ENCODE results near the gene DCP2. TPM values are rescaled to one million over a fixed set of nuclear protein-coding genes. Genes with fewer than 3 reads are reported as not detected.

DCP2 gene
- polyA plus RNA-seq (2013, experiment 1 of 2) = 43.9 TPM
- 45.1 TPM for polyA plus RNA-seq (2013, experiment 2 of 2)

DNA sequence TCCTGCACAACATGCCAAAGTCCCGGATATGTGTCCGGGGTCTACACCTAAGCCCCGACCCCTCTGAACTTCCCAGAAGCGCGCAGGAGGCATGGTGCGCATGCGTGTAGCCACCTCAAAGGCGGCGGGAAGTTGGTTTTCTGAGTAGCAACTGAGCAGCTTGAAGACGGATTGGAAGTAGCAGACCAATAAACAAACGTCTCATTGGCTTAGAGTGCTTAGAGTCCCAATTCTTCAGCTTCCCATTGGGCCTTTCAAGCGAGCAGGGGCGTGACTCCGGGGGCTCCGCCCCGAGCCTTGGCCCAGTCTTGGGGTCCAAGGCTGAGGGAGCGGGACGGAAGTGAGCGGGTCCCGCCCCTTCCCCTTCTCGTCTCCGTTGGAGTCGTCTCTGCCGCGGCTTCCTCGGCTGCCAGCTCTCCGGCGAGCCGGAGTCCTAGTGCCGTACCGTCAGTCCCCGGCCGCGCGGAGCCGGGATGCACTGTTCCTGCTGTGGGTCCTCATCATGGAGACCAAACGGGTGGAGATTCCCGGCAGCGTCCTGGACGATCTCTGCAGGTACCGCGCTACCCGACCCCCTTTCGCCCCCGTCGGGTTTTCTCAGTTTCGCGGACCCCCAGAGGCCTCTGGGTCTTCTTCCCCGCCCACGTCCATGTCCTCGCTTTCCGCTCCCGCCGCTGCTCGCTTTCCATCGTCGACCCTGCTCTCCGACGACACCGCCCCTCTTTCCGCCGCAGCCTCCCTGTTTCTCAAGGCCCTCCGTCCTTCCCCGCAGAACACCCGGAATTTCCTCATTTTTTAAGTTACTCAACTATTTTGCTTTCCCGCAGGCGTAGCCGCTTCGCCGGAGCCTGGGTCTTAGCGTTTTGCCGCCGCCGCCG lies at the start of gene DCP2:
TSS of gene DCP2 (plus strand) at position 367 of the 878 bp plus-strand sequence. CDS start at position 503, 136 bp downstream.
- Histone ChIP-seq H3K4me3 (ENCODE audit: low read length) (peak within 1 kb of the TSS; percentile 97), H3K79me2 (ENCODE audit: control insufficient read depth, insufficient read depth, low read length) (peaks cover 31% of the 10 kb centered on the region), H2BK15ac (replicated peaks; ENCODE audit: low read depth) (no peak within 1 kb of the TSS), H2AK5ac (ENCODE audit: low read length) (peak within 1 kb of the TSS; percentile 85), H3K4ac (ENCODE audit: low read depth, low read length) (peak within 1 kb of the TSS; percentile 46), H4K8ac (ENCODE audit: low read depth, low read length) (peak within 1 kb of the TSS; percentile 76), H3K4me2 (ENCODE audit: low read length) (peak within 1 kb of the TSS; percentile 49), H3K4me1 (ENCODE audit: control insufficient read depth, low read depth, low read length) (no peaks in the 10 kb centered on the region), H3K9ac (ENCODE audit: low read length) (peak within 1 kb of the TSS; percentile 95), H4K5ac (ENCODE audit: low read length) (peak within 1 kb of the TSS; percentile 54), H3K23ac (ENCODE audit: low read length) (peak within 1 kb of the TSS; percentile 96), H3K36me3 (ENCODE audit: control insufficient read depth, insufficient read depth, low read length) (no peaks in the 10 kb centered on the region), H3K18ac (ENCODE audit: low read length) (peak within 1 kb of the TSS; percentile 57), H3K27me3 (ENCODE audit: insufficient read depth, low read length, poor library complexity) (no peaks in the 10 kb centered on the region), H3K27ac (ENCODE audit: low read depth, low read length) (peak within 1 kb of the TSS; percentile 92), H2BK120ac (ENCODE audit: low read depth, low read length) (peak within 1 kb of the TSS; percentile 55), H2BK5ac (ENCODE audit: low read length) (peak within 1 kb of the TSS; percentile 61), H3K79me1 (ENCODE audit: low read length) (no peaks in the 10 kb centered on the region), H3K56ac (ENCODE audit: low read length) (peak within 1 kb of the TSS; percentile 98)
- peak; percentile 100 for DNase-seq
- WGBS (ENCODE audit: extremely low coverage, insufficient coverage, low lambda C conversion rate) = no CpG with 5 or more reads among the region's 75 CpGs

DNA sequence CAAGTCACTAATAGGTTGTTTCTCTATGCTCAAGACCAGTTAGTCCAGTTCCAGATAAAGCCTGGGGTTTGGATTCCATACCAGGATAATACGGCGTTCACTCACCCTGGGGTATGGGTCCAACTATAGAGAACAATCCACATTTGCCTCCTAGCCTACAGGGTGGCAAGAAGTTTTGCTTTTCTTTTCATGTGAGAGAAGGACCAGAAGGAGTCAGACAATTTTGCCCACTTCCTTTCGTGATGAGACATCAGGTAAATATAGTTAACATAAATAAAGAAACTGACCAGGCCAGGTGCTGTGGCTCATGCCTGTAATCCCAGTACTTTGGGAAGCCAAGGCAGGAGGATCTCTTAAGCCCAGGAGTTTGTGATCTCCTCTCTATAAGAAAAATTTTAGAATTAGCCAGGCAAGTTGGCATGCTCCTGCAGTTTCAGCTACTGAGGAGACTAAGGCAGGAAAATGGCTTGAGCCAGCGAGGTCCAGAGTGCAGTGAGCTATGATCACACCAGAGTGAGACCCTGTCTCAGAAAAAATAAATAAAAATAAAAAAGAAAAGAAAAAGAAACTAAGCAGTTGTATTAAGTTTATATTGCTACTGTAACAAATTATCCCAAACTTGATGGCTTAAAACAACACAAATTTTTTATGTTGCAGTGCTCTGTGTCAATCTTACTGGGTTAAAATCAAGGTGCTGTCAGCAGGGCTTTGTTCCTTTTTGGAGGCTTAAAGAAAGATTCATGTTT lies 47.1 kb upstream of the DCP2 start:
- Histone ChIP-seq H3K9ac (ENCODE audit: low read length) (no peak overlapping the region), H4K8ac (ENCODE audit: low read depth, low read length) (no peak overlapping the region), H3K4me1 (ENCODE audit: control insufficient read depth, low read depth, low read length) (no peaks in the 10 kb centered on the region), H3K23ac (ENCODE audit: low read length) (no peak overlapping the region), H3K27ac (ENCODE audit: low read depth, low read length) (no peak overlapping the region), H2BK15ac (replicated peaks; ENCODE audit: low read depth) (no peak overlapping the region), H3K79me2 (ENCODE audit: control insufficient read depth, insufficient read depth, low read length) (no peaks in the 10 kb centered on the region), H2BK5ac (ENCODE audit: low read length) (no peak overlapping the region), H3K27me3 (ENCODE audit: insufficient read depth, low read length, poor library complexity) (no peaks in the 10 kb centered on the region), H3K36me3 (ENCODE audit: control insufficient read depth, insufficient read depth, low read length) (no peaks in the 10 kb centered on the region), H3K18ac (ENCODE audit: low read length) (no peak overlapping the region), H3K4ac (ENCODE audit: low read depth, low read length) (no peak overlapping the region), H2BK120ac (ENCODE audit: low read depth, low read length) (no peak overlapping the region), H3K79me1 (ENCODE audit: low read length) (no peaks in the 10 kb centered on the region), H2AK5ac (ENCODE audit: low read length) (no peak overlapping the region), H3K56ac (ENCODE audit: low read length) (no peak overlapping the region), H3K4me3 (ENCODE audit: low read length) (no peak overlapping the region), H3K4me2 (ENCODE audit: low read length) (no peak overlapping the region), H4K5ac (ENCODE audit: low read length) (no peak overlapping the region)
- DNase-seq = no peak
- WGBS (ENCODE audit: extremely low coverage, insufficient coverage, low lambda C conversion rate) = no CpG with 5 or more reads among the region's 4 CpGs

DNA sequence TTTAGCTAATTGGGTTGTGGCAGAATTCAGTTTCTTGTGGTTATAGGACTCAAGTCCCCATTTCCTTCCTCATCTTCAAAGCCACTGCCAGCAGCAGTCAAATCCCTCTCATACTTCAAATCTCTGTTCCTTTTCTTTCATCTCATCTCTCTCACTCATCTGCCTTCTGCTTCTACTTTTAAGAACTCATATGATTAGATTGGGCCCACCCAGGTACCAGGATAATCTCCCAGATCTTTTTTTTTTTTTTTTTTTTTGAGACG lies 46.6 kb upstream of the DCP2 start:
- no peak overlapping the region for H3K18ac ChIP-seq (ENCODE audit: low read length)
- H3K27me3 ChIP-seq (ENCODE audit: insufficient read depth, low read length, poor library complexity) = no peaks in the 10 kb centered on the region
- no peak overlapping the region for H2BK120ac ChIP-seq (ENCODE audit: low read depth, low read length)
- H4K8ac ChIP-seq (ENCODE audit: low read depth, low read length) = no peak overlapping the region
- no CpG with 5 or more reads among the region's 1 CpG for WGBS (ENCODE audit: extremely low coverage, insufficient coverage, low lambda C conversion rate)
- H3K23ac ChIP-seq (ENCODE audit: low read length) = no peak overlapping the region
- DNase-seq = no peak
- no peak overlapping the region for H2AK5ac ChIP-seq (ENCODE audit: low read length)
- H3K4me3 ChIP-seq (ENCODE audit: low read length) = no peak overlapping the region
- no peak overlapping the region for H3K56ac ChIP-seq (ENCODE audit: low read length)
- no peak overlapping the region for H2BK15ac ChIP-seq (replicated peaks; ENCODE audit: low read depth)
- H3K4ac ChIP-seq (ENCODE audit: low read depth, low read length) = no peak overlapping the region
- H3K4me1 ChIP-seq (ENCODE audit: control insufficient read depth, low read depth, low read length) = no peaks in the 10 kb centered on the region
- no peak overlapping the region for H4K5ac ChIP-seq (ENCODE audit: low read length)
- no peaks in the 10 kb centered on the region for H3K79me1 ChIP-seq (ENCODE audit: low read length)
- H3K36me3 ChIP-seq (ENCODE audit: control insufficient read depth, insufficient read depth, low read length) = no peaks in the 10 kb centered on the region
- H3K79me2 ChIP-seq (ENCODE audit: control insufficient read depth, insufficient read depth, low read length) = no peaks in the 10 kb centered on the region
- H3K27ac ChIP-seq (ENCODE audit: low read depth, low read length) = no peak overlapping the region
- H2BK5ac ChIP-seq (ENCODE audit: low read length) = no peak overlapping the region
- H3K4me2 ChIP-seq (ENCODE audit: low read length) = no peak overlapping the region
- H3K9ac ChIP-seq (ENCODE audit: low read length) = no peak overlapping the region

DNA sequence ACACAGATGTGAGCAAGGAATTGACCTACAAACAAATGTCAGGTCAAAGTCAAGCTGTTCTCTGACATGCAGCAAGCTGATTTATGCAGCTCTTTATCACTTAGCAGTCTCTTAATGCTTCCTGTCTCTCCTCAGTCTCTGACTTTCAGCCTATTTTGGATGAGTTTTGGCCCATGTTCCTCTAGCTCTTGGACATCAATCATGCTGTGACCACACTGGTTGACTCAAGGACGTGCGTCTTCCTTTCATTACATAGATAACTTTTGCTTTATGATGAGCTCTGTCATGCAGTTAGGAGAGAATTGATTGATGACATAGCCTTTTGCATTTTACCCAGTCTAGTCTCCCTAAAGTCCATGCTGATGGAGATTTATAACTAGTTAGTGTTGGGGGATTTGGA lies 45.1 kb upstream of the DCP2 start:
- H3K9ac ChIP-seq (ENCODE audit: low read length) = no peak overlapping the region
- no peaks in the 10 kb centered on the region for H3K79me1 ChIP-seq (ENCODE audit: low read length)
- H2BK120ac ChIP-seq (ENCODE audit: low read depth, low read length) = no peak overlapping the region
- WGBS (ENCODE audit: extremely low coverage, insufficient coverage, low lambda C conversion rate) = no CpG with 5 or more reads among the region's 2 CpGs
- no peaks in the 10 kb centered on the region for H3K79me2 ChIP-seq (ENCODE audit: control insufficient read depth, insufficient read depth, low read length)
- H3K18ac ChIP-seq (ENCODE audit: low read length) = no peak overlapping the region
- DNase-seq = no peak
- no peak overlapping the region for H2BK15ac ChIP-seq (replicated peaks; ENCODE audit: low read depth)
- no peak overlapping the region for H3K4me2 ChIP-seq (ENCODE audit: low read length)
- H3K27ac ChIP-seq (ENCODE audit: low read depth, low read length) = no peak overlapping the region
- no peak overlapping the region for H3K56ac ChIP-seq (ENCODE audit: low read length)
- no peaks in the 10 kb centered on the region for H3K36me3 ChIP-seq (ENCODE audit: control insufficient read depth, insufficient read depth, low read length)
- no peak overlapping the region for H2AK5ac ChIP-seq (ENCODE audit: low read length)
- H3K27me3 ChIP-seq (ENCODE audit: insufficient read depth, low read length, poor library complexity) = no peaks in the 10 kb centered on the region
- no peak overlapping the region for H4K8ac ChIP-seq (ENCODE audit: low read depth, low read length)
- H3K23ac ChIP-seq (ENCODE audit: low read length) = no peak overlapping the region
- H3K4ac ChIP-seq (ENCODE audit: low read depth, low read length) = no peak overlapping the region
- H4K5ac ChIP-seq (ENCODE audit: low read length) = no peak overlapping the region
- no peak overlapping the region for H3K4me3 ChIP-seq (ENCODE audit: low read length)
- no peaks in the 10 kb centered on the region for H3K4me1 ChIP-seq (ENCODE audit: control insufficient read depth, low read depth, low read length)
- no peak overlapping the region for H2BK5ac ChIP-seq (ENCODE audit: low read length)

DNA sequence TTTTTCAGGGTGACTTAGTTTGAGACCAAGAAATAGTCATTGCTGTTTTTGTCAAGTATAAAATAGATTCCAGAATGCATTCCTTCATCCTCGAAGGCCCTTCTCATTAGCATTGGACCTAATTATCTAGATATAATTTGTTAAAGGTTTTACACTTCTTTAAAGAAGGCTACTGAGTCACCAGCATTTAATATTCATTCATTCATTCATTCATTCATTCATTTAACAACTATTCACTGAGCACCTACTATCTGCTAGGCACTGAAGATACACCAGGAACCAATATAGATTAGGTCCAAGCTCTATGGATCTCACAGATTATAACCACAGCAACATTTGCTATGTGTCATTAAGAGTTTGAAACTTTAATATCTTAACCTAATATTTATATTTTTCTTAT lies 43.5 kb upstream of the DCP2 start:
- H3K27ac ChIP-seq (ENCODE audit: low read depth, low read length) = no peak overlapping the region
- H3K4me2 ChIP-seq (ENCODE audit: low read length) = no peak overlapping the region

More for the DNA sequence above, 43.5 kb upstream of the DCP2 start:
- H3K4ac ChIP-seq (ENCODE audit: low read depth, low read length) = no peak overlapping the region
- no peak overlapping the region for H4K5ac ChIP-seq (ENCODE audit: low read length)
- H2AK5ac ChIP-seq (ENCODE audit: low read length) = no peak overlapping the region
- H3K9ac ChIP-seq (ENCODE audit: low read length) = no peak overlapping the region
- no peak overlapping the region for H3K18ac ChIP-seq (ENCODE audit: low read length)
- no peaks in the 10 kb centered on the region for H3K79me1 ChIP-seq (ENCODE audit: low read length)
- H3K4me3 ChIP-seq (ENCODE audit: low read length) = no peak overlapping the region
- H4K8ac ChIP-seq (ENCODE audit: low read depth, low read length) = no peak overlapping the region
- DNase-seq = no peak
- no peak overlapping the region for H2BK120ac ChIP-seq (ENCODE audit: low read depth, low read length)
- no peak overlapping the region for H3K23ac ChIP-seq (ENCODE audit: low read length)
- no peaks in the 10 kb centered on the region for H3K4me1 ChIP-seq (ENCODE audit: control insufficient read depth, low read depth, low read length)
- WGBS (ENCODE audit: extremely low coverage, insufficient coverage, low lambda C conversion rate) = no CpG with 5 or more reads among the region's 1 CpG
- no peak overlapping the region for H2BK5ac ChIP-seq (ENCODE audit: low read length)
- H3K56ac ChIP-seq (ENCODE audit: low read length) = no peak overlapping the region
- no peaks in the 10 kb centered on the region for H3K79me2 ChIP-seq (ENCODE audit: control insufficient read depth, insufficient read depth, low read length)
- H2BK15ac ChIP-seq (replicated peaks; ENCODE audit: low read depth) = no peak overlapping the region
- no peaks in the 10 kb centered on the region for H3K36me3 ChIP-seq (ENCODE audit: control insufficient read depth, insufficient read depth, low read length)
- no peaks in the 10 kb centered on the region for H3K27me3 ChIP-seq (ENCODE audit: insufficient read depth, low read length, poor library complexity)

Measured in mesendoderm (in vitro differentiated cells).